Hepatocyte (in vitro differentiated cells): ENCODE results near the gene OBSCN. TPM values are rescaled to one million over a fixed set of nuclear protein-coding genes. Genes with fewer than 3 reads are reported as not detected.

Experiments used
- DNase-seq: peaks from one replicate; pipeline ENCODE4 v3.0.0-alpha.2; 2016; ENCODE audit warnings: low spot score
- H2AFZ ChIP-seq: fragments of 200-600 bp; sonication (generic); 2 replicates; pipeline ENCODE4 v1.6.0; 2016; ENCODE audit warnings: antibody characterized with exemption, mild to moderate bottlenecking
- H3K27ac ChIP-seq: fragments of 200-600 bp; sonication (generic); 2 replicates; pipeline ENCODE4 v1.5.1; 2016; ENCODE audit warnings: mild to moderate bottlenecking
- H3K27me3 ChIP-seq: fragments of 200-600 bp; sonication (generic); 2 replicates; pipeline ENCODE4 v1.6.1; 2016
- H3K36me3 ChIP-seq: fragments of 200-600 bp; sonication (generic); replicated peaks from 2 replicates; pipeline ENCODE4 v1.5.1; 2016; ENCODE audit warnings: low read depth; ENCODE audit not compliant: insufficient read depth
- H3K4me1 ChIP-seq: fragments of 200-600 bp; sonication (generic); 2 replicates; pipeline ENCODE4 v1.5.1; 2016; ENCODE audit warnings: mild to moderate bottlenecking, moderate library complexity; ENCODE audit not compliant: insufficient read depth
- H3K4me2 ChIP-seq: fragments of 200-600 bp; sonication (generic); 2 replicates; pipeline ENCODE4 v1.6.0; 2016
- H3K4me3 ChIP-seq: fragments of 200-600 bp; sonication (generic); 2 replicates; pipeline ENCODE4 v1.5.1; 2016; ENCODE audit warnings: mild to moderate bottlenecking
- H3K79me2 ChIP-seq: fragments of 200-600 bp; sonication (generic); 2 replicates; pipeline ENCODE4 v1.6.0; 2017; ENCODE audit warnings: mild to moderate bottlenecking
- H3K9me2 ChIP-seq: fragments of 200-600 bp; sonication (generic); replicated peaks from 2 replicates; pipeline ENCODE4 v1.6.0; 2017; ENCODE audit warnings: mild to moderate bottlenecking; ENCODE audit not compliant: insufficient read depth
- H3K9me3 ChIP-seq: fragments of 200-600 bp; sonication (generic); 2 replicates; pipeline ENCODE4 v1.5.1; 2016; ENCODE audit warnings: low read depth, mild to moderate bottlenecking
- H4K20me1 ChIP-seq: fragments of 200-600 bp; sonication (generic); 2 replicates; pipeline ENCODE4 v1.6.0; 2016; ENCODE audit warnings: mild to moderate bottlenecking; ENCODE audit not compliant: insufficient read depth, poor library complexity, severe bottlenecking
- CTCF ChIP-seq: fragments of 200-600 bp; sonication (generic); IDR thresholded peaks from 2 replicates; pipeline ENCODE4 v1.5.1; 2016; ENCODE audit warnings: antibody characterized with exemption, mild to moderate bottlenecking; ENCODE audit not compliant: poor library complexity
- EZH2 ChIP-seq: fragments of 200-600 bp; sonication (generic); IDR thresholded peaks from 2 replicates; pipeline ENCODE4 v1.6.1; 2016; ENCODE audit warnings: antibody characterized with exemption, mild to moderate bottlenecking, borderline replicate concordance
- EZH2phosphoT487 ChIP-seq: fragments of 200-600 bp; sonication (generic); IDR thresholded peaks from one replicate; pipeline ENCODE4 v1.6.1; 2018; ENCODE audit warnings: antibody characterized with exemption, mild to moderate bottlenecking, low read depth, moderate library complexity; ENCODE audit not compliant: unreplicated experiment, severe bottlenecking
- WGBS: methylation state at CpG from one replicate; pipeline ENCODE4 v1.1.6; 2016; ENCODE audit warnings: low lambda C conversion rate; ENCODE audit errors: missing lambda C conversion rate; 5-methylcytosine and 5-hydroxymethylcytosine counted together
- polyA plus RNA-seq: library from polyadenylated mRNA; unstranded; fragments of >200 nt; fragmentation: Nextera tagmentation; extraction: Ambion mirVana; gene quantifications from 2 replicates; pipeline ENCODE4 v1.2.1, GENCODE V29; 2016
- total RNA-seq: library from RNA; depleted of rRNA; stranded (reverse); fragments of >200 nt; gene quantifications from 2 replicates; pipeline ENCODE4 v1.2.3, GENCODE V29; 2014

The OBSCN gene
- total and polyA plus RNA-seq, 2 experiments from 2014 or later, result 15.0 to 22.4 TPM

- 94% methylated on average over 13 of the region's 17 CpGs for WGBS
- H3K27me3 ChIP-seq, result no peaks in the 10 kb centered on the region
- no peak overlapping the region for H2AFZ ChIP-seq
- no peak overlapping the region for H3K27ac ChIP-seq
- TF ChIP-seq EZH2phosphoT487 (no peak), EZH2 (no peak), CTCF (no peak)
- H3K79me2 ChIP-seq, result no peaks in the 10 kb centered on the region
- no peak for DNase-seq
- H3K36me3 ChIP-seq, result no peaks in the 10 kb centered on the region
- H3K9me3 ChIP-seq, result no peaks in the 10 kb centered on the region
- H3K4me2 ChIP-seq, result no peak overlapping the region
- no peaks in the 10 kb centered on the region for H3K4me1 ChIP-seq
- H4K20me1 ChIP-seq, result no peaks in the 10 kb centered on the region
- no peak overlapping the region for H3K4me3 ChIP-seq
- no peaks in the 10 kb centered on the region for H3K9me2 ChIP-seq
These were observed 133.6 kb downstream of the OBSCN start for GRCh38 chr1:228341450-228341813.

- no peak for DNase-seq
- H3K4me1 ChIP-seq, result no peaks in the 10 kb centered on the region
- H2AFZ ChIP-seq, result no peak overlapping the region
- no peak overlapping the region for H3K4me3 ChIP-seq
- no peaks in the 10 kb centered on the region for H3K27me3 ChIP-seq
- H3K27ac ChIP-seq, result no peak overlapping the region
- no peaks in the 10 kb centered on the region for H3K9me2 ChIP-seq
- H3K79me2 ChIP-seq, result no peaks in the 10 kb centered on the region
- H3K9me3 ChIP-seq, result no peaks in the 10 kb centered on the region
- H3K36me3 ChIP-seq, result no peaks in the 10 kb centered on the region
- no peaks in the 10 kb centered on the region for H4K20me1 ChIP-seq
- TF ChIP-seq EZH2 (no peak), CTCF (no peak), EZH2phosphoT487 (no peak)
- H3K4me2 ChIP-seq, result no peak overlapping the region
- 97% methylated on average over 20 of the region's 20 CpGs for WGBS
These were observed 134.2 kb downstream of the OBSCN start for GRCh38 chr1:228341814-228342626.

DNA sequence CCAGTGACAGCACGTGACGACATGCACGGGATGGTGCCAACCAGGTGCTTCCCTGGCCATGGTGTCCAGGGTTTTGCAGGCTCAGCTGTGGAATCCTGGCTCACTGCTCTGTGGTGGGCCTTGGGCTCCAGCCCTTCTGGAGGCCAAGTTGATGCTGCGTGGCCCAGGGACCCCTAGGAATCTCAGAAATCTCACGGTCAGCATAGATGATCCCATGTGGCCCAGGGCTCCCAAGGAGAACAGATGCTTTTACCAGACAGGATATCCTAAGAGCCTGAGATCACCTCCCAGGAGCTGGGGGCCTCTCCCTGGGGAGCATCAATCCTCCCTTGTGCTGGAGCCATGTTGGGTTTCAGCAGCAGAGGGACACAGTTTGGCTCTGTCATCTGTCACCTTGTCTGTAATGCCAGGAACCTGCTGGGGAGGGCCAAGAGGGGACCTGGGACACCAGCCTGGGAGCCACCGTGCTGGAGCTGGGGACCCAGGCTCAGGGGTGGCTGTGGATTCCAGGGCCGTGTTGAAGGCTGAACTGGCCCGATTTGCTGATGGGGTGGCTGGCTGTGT is 134.9 kb downstream of the OBSCN start:
- no peaks in the 10 kb centered on the region for H3K36me3 ChIP-seq
- no peak overlapping the region for H2AFZ ChIP-seq
- H4K20me1 ChIP-seq, result no peaks in the 10 kb centered on the region
- no peak overlapping the region for H3K27ac ChIP-seq
- H3K4me3 ChIP-seq, result no peak overlapping the region
- H3K9me2 ChIP-seq, result no peaks in the 10 kb centered on the region
- DNase-seq, result no peak
- no peaks in the 10 kb centered on the region for H3K27me3 ChIP-seq
- TF ChIP-seq CTCF (no peak), EZH2phosphoT487 (no peak), EZH2 (no peak)
- no peak overlapping the region for H3K4me2 ChIP-seq
- WGBS, result 92% methylated on average over 8 of the region's 8 CpGs
- H3K79me2 ChIP-seq, result no peaks in the 10 kb centered on the region
- no peaks in the 10 kb centered on the region for H3K9me3 ChIP-seq
- no peaks in the 10 kb centered on the region for H3K4me1 ChIP-seq
